Neural cell (in vitro differentiated cells): ENCODE results near the gene ENGASE. TPM values are rescaled to one million over a fixed set of nuclear protein-coding genes. Genes with fewer than 3 reads are reported as not detected.

ENCODE experiments used
- H2AFZ ChIP-seq: fragments of 200-600, 300-800 bp; sonication (generic), shearing (Covaris generic); 2 replicates; pipeline ENCODE4 v1.6.0; 2014; ENCODE audit warnings: low read depth, mild to moderate bottlenecking, antibody characterized with exemption, low read length, moderate library complexity
- H3F3A ChIP-seq: fragments of 200-600 bp; shearing (Covaris generic); 2 replicates; pipeline ENCODE4 v1.6.1; 2016; ENCODE audit warnings: mild to moderate bottlenecking, moderate library complexity, mixed read lengths, antibody characterized with exemption, low read length; ENCODE audit not compliant: insufficient read depth, poor library complexity, severe bottlenecking
- H3K27ac ChIP-seq: fragments of 200-600, 300-800 bp; sonication (generic), shearing (Covaris generic); 2 replicates; pipeline ENCODE4 v1.5.1; 2014; ENCODE audit warnings: mild to moderate bottlenecking, low read length, moderate library complexity
- H3K27me3 ChIP-seq: fragments of 300-800, 200-600 bp; sonication (generic), shearing (Covaris generic); 2 replicates; pipeline ENCODE4 v1.6.0; 2014; ENCODE audit warnings: mild to moderate bottlenecking, low read depth, low read length, moderate library complexity; ENCODE audit not compliant: insufficient read depth
- H3K36me3 ChIP-seq: fragments of 300-800, 200-600 bp; sonication (generic), shearing (Covaris generic); 2 replicates; pipeline ENCODE4 v1.5.1; 2014; ENCODE audit warnings: mild to moderate bottlenecking, antibody characterized with exemption, low read length, moderate library complexity; ENCODE audit not compliant: insufficient read depth
- H3K4me2 ChIP-seq: fragments of 300-800, 200-600 bp; sonication (generic), shearing (Covaris generic); 2 replicates; pipeline ENCODE4 v1.6.0; 2014; ENCODE audit warnings: mild to moderate bottlenecking, low read length
- H3K4me3 ChIP-seq: fragments of 300-800, 200-600 bp; sonication (generic), shearing (Covaris generic); 2 replicates; pipeline ENCODE4 v1.5.1; 2014; ENCODE audit warnings: mild to moderate bottlenecking, low read length, moderate library complexity
- H3K79me2 ChIP-seq: fragments of 200-600 bp; shearing (Covaris generic); replicated peaks from 2 replicates; pipeline ENCODE4 v1.6.0; 2014; ENCODE audit warnings: mild to moderate bottlenecking, low read length, moderate library complexity; ENCODE audit not compliant: insufficient read depth
- H3K9ac ChIP-seq: fragments of 300-800, 200-600 bp; sonication (generic), shearing (Covaris generic); 2 replicates; pipeline ENCODE4 v1.6.1; 2016; ENCODE audit warnings: mild to moderate bottlenecking, low read length, mixed read lengths
- H3K9me2 ChIP-seq: fragments of 200-600 bp; shearing (Covaris generic); 2 replicates; pipeline ENCODE4 v1.6.1; 2016; ENCODE audit warnings: mild to moderate bottlenecking, low read length, mixed read lengths; ENCODE audit not compliant: insufficient read depth
- H3K9me3 ChIP-seq: fragments of 200-600, 300-800 bp; sonication (generic), shearing (Covaris generic); 2 replicates; pipeline ENCODE4 v1.6.1; 2016; ENCODE audit warnings: mild to moderate bottlenecking, mixed run types, low read length, moderate library complexity, mixed read lengths
- H4K20me1 ChIP-seq: fragments of 200-600 bp; shearing (Covaris generic); 2 replicates; pipeline ENCODE4 v1.6.1; 2016; ENCODE audit warnings: mild to moderate bottlenecking, mixed run types; ENCODE audit not compliant: insufficient read depth
- CTCF ChIP-seq: fragments of 450-650 bp; IDR thresholded peaks from 2 replicates; pipeline ENCODE4 v1.5.1; 2014; ENCODE audit warnings: antibody characterized with exemption, mild to moderate bottlenecking, moderate library complexity; ENCODE audit not compliant: poor library complexity, severe bottlenecking
- EP300 ChIP-seq: fragments of 450-650 bp; conservative IDR thresholded peaks from 2 replicates; pipeline ENCODE4 v1.6.1; 2014; ENCODE audit warnings: antibody characterized with exemption, mild to moderate bottlenecking, moderate library complexity; ENCODE audit not compliant: poor library complexity, severe bottlenecking
- EZH2 ChIP-seq: fragments of 200-600, 300-800 bp; shearing (Covaris generic), sonication (generic); IDR thresholded peaks from 2 replicates; pipeline ENCODE4 v1.6.1; 2014; ENCODE audit warnings: antibody characterized with exemption, low read length, borderline replicate concordance, mild to moderate bottlenecking; ENCODE audit not compliant: insufficient read depth, poor library complexity, severe bottlenecking
- MXI1 ChIP-seq: fragments of 450-650 bp; conservative IDR thresholded peaks from 2 replicates; pipeline ENCODE4 v1.6.1; 2014; ENCODE audit warnings: antibody characterized with exemption, mild to moderate bottlenecking; ENCODE audit not compliant: poor library complexity, severe bottlenecking
- POLR2AphosphoS5 ChIP-seq: IDR thresholded peaks from 2 replicates; pipeline ENCODE4 v1.6.1; 2012
- RAD21 ChIP-seq: fragments of 450-650 bp; conservative IDR thresholded peaks from 2 replicates; pipeline ENCODE4 v1.6.1; 2014; ENCODE audit warnings: antibody characterized with exemption, mild to moderate bottlenecking, moderate library complexity
- SMC3 ChIP-seq: fragments of 450-650 bp; conservative IDR thresholded peaks from 2 replicates; pipeline ENCODE4 v1.6.1; 2014; ENCODE audit warnings: antibody characterized with exemption, mild to moderate bottlenecking, moderate library complexity; ENCODE audit not compliant: poor library complexity
- TAF1 ChIP-seq: IDR thresholded peaks from 2 replicates; pipeline ENCODE4 v1.6.1; 2012; ENCODE audit warnings: low read depth
- polyA plus RNA-seq: library from polyadenylated mRNA; depleted of rRNA; stranded (reverse); fragments of >200 nt; gene quantifications from 2 replicates; pipeline ENCODE4 v1.2.3, GENCODE V29; 2014
- TF ChIP-seq, protein P1 (sequence below): IDR thresholded peaks from 2 replicates; pipeline ENCODE4 v1.6.1; 2012; ENCODE audit warnings: borderline replicate concordance

The ENGASE gene
- polyA plus RNA-seq, 1 donor from 2014 or later: 13.0 TPM

- Histone ChIP-seq H3K9me3 (no peaks in the 10 kb centered on the region), H3K36me3 (no peaks in the 10 kb centered on the region), H3K79me2 (no peaks in the 10 kb centered on the region), H3K27me3 (no peaks in the 10 kb centered on the region), H3K4me3 (no peak overlapping the region), H2AFZ (no peak overlapping the region), H3F3A (no peaks in the 10 kb centered on the region), H4K20me1 (no peaks in the 10 kb centered on the region), H3K9ac (no peak overlapping the region), H3K27ac (no peak overlapping the region), H3K4me2 (no peak overlapping the region), H3K9me2 (no peaks in the 10 kb centered on the region)
- TF ChIP-seq EZH2 (no peak), RAD21 (no peak), MXI1 (no peak), POLR2AphosphoS5 (no peak), SMC3 (no peak), EP300 (no peak), CTCF (no peak), TAF1 (no peak)
- TF ChIP-seq, protein P1, sequence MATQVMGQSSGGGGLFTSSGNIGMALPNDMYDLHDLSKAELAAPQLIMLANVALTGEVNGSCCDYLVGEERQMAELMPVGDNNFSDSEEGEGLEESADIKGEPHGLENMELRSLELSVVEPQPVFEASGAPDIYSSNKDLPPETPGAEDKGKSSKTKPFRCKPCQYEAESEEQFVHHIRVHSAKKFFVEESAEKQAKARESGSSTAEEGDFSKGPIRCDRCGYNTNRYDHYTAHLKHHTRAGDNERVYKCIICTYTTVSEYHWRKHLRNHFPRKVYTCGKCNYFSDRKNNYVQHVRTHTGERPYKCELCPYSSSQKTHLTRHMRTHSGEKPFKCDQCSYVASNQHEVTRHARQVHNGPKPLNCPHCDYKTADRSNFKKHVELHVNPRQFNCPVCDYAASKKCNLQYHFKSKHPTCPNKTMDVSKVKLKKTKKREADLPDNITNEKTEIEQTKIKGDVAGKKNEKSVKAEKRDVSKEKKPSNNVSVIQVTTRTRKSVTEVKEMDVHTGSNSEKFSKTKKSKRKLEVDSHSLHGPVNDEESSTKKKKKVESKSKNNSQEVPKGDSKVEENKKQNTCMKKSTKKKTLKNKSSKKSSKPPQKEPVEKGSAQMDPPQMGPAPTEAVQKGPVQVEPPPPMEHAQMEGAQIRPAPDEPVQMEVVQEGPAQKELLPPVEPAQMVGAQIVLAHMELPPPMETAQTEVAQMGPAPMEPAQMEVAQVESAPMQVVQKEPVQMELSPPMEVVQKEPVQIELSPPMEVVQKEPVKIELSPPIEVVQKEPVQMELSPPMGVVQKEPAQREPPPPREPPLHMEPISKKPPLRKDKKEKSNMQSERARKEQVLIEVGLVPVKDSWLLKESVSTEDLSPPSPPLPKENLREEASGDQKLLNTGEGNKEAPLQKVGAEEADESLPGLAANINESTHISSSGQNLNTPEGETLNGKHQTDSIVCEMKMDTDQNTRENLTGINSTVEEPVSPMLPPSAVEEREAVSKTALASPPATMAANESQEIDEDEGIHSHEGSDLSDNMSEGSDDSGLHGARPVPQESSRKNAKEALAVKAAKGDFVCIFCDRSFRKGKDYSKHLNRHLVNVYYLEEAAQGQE: no peak
Measured at GRCh38 chr17:79095345-79096055, 20.9 kb downstream of the ENGASE start.

GRCh38 chr17:79096477-79096876, 21.9 kb downstream of the ENGASE start:
- Histone ChIP-seq H3F3A (no peaks in the 10 kb centered on the region), H3K4me3 (no peak overlapping the region)

More at GRCh38 chr17:79096477-79096876, 21.9 kb downstream of the ENGASE start:
- no peak for TF ChIP-seq EZH2
- TF ChIP-seq CTCF: no peak
- no peak for TF ChIP-seq SMC3
- no peak for TF ChIP-seq EP300
- TF ChIP-seq RAD21: no peak
- TF ChIP-seq POLR2AphosphoS5: no peak
- no peak for TF ChIP-seq MXI1
- TF ChIP-seq, protein P1: no peak
- TF ChIP-seq TAF1: no peak
- H3K36me3 ChIP-seq: no peaks in the 10 kb centered on the region
- no peak overlapping the region for H2AFZ ChIP-seq
- H3K27me3 ChIP-seq: no peaks in the 10 kb centered on the region
- H4K20me1 ChIP-seq: no peaks in the 10 kb centered on the region
- H3K9me3 ChIP-seq: no peaks in the 10 kb centered on the region
- no peaks in the 10 kb centered on the region for H3K79me2 ChIP-seq
- no peaks in the 10 kb centered on the region for H3K9me2 ChIP-seq
- H3K27ac ChIP-seq: no peak overlapping the region
- no peak overlapping the region for H3K9ac ChIP-seq
- no peak overlapping the region for H3K4me2 ChIP-seq
